Measurements from ENCODE around the gene PLXDC1.
A peak's percentile ranks its signal among the peaks of the same experiment; 100 is the strongest.

PLXDC1 gene

GRCh38 chr17:39139561-39139960 is 11.9 kb downstream of the PLXDC1 start:
- CTCF ChIA-PET, result interaction anchor here (0.6 to 1.7 kb wide), 2 partner anchors 112 to 157 kb away, joined by 3 to 4 read pairs; no protein-coding TSS in a partner anchor
- DNase-seq (ENCODE audit: low spot score), result no peak
- no peak for TF ChIP-seq CTCF (conservative IDR thresholded peaks at IDR 0.05; ENCODE audit: low read depth)
- peak overlapping the region; percentile 73 for H3K27ac ChIP-seq
- POLR2A ChIA-PET (ENCODE audit: low non-redundant PET), result no interaction called here

GRCh38 chr17:39139161-39139511 is 12.3 kb downstream of the PLXDC1 start:
- CTCF ChIA-PET, result interaction anchor here (0.6 to 1.7 kb wide), 2 partner anchors 113 to 156 kb away, joined by 3 to 4 read pairs; no protein-coding TSS in a partner anchor
- no peak for TF ChIP-seq CTCF (conservative IDR thresholded peaks at IDR 0.05; ENCODE audit: low read depth)
- H3K27ac ChIP-seq, result peak overlapping the region; percentile 73
- peak; percentile 80 for DNase-seq (ENCODE audit: low spot score)
- POLR2A ChIA-PET (ENCODE audit: low non-redundant PET), result no interaction called here

- ChIA-PET POLR2A (ENCODE audit: low non-redundant PET) (no interaction called here), CTCF (interaction anchor here (0.6 to 1.7 kb wide), 4 partner anchors 113 to 462 kb away, joined by 3 to 4 read pairs (median 3); no protein-coding TSS in a partner anchor)
- TF ChIP-seq CTCF (conservative IDR thresholded peaks at IDR 0.05; ENCODE audit: low read depth), result no peak
- H3K27ac ChIP-seq, result peak overlapping the region; percentile 73
- DNase-seq (ENCODE audit: low spot score), result peak; percentile 17
Observed at GRCh38 chr17:39138431-39139160, 12.8 kb downstream of the PLXDC1 start.

GRCh38 chr17:39134878-39135277 is 16.6 kb downstream of the PLXDC1 start:
- POLR2A ChIA-PET (ENCODE audit: low non-redundant PET), result no interaction called here
- no peak for DNase-seq (ENCODE audit: low spot score)
- CTCF ChIA-PET, result interaction anchor here (0.6 to 0.7 kb wide), 2 partner anchors 65 to 149 kb away, joined by 3 to 5 read pairs; partner anchors contain the start of gene RPL19
- no peak overlapping the region for H3K27ac ChIP-seq
- no peak for TF ChIP-seq CTCF (conservative IDR thresholded peaks at IDR 0.05; ENCODE audit: low read depth)

GRCh38 chr17:39132192-39132610 is 19.2 kb downstream of the PLXDC1 start:
- ChIA-PET CTCF (no interaction called here), POLR2A (ENCODE audit: low non-redundant PET) (no interaction called here)
- DNase-seq (ENCODE audit: low spot score), result peak; percentile 28
- no peak overlapping the region for H3K27ac ChIP-seq
- no peak for TF ChIP-seq CTCF (conservative IDR thresholded peaks at IDR 0.05; ENCODE audit: low read depth)

GRCh38 chr17:39131616-39132015 is 19.8 kb downstream of the PLXDC1 start:
- CTCF ChIA-PET, result no interaction called here
- TF ChIP-seq CTCF (conservative IDR thresholded peaks at IDR 0.05; ENCODE audit: low read depth), result no peak
- no peak for DNase-seq (ENCODE audit: low spot score)
- H3K27ac ChIP-seq, result no peak overlapping the region
- POLR2A ChIA-PET (ENCODE audit: low non-redundant PET), result no interaction called here

Data from RWPE1 (cell line).